ENCODE measurements around the gene SRC.

SRC gene

GRCh38 chr20:37385659-37386504, 39.9 kb downstream of the SRC start:
- no peak for TF ChIP-seq CTCF (IDR thresholded peaks at IDR 0.05; ENCODE audit: control insufficient read depth, insufficient read depth, low read depth, low read length, missing control alignments)
- no peak overlapping the region for H3K4me3 ChIP-seq (ENCODE audit: control insufficient read depth, low read depth, low read length)

GRCh38 chr20:37386505-37387251, 40.7 kb downstream of the SRC start:
- no peak for DNase-seq (ENCODE audit: low read depth)
- TF ChIP-seq CTCF (IDR thresholded peaks at IDR 0.05; ENCODE audit: control insufficient read depth, insufficient read depth, low read depth, low read length, missing control alignments), result no peak
- H3K4me3 ChIP-seq (ENCODE audit: control insufficient read depth, low read depth, low read length), result no peak overlapping the region

More at GRCh38 chr20:37385659-37386504, 39.9 kb downstream of the SRC start:
- DNase-seq (ENCODE audit: low read depth), result no peak

- TF ChIP-seq CTCF (IDR thresholded peaks at IDR 0.05; ENCODE audit: control insufficient read depth, insufficient read depth, low read depth, low read length, missing control alignments), result no peak
- H3K4me3 ChIP-seq (ENCODE audit: control insufficient read depth, low read depth, low read length), result no peak overlapping the region
- no peak for DNase-seq (ENCODE audit: low read depth)
These were observed 41.8 kb downstream of the SRC start for GRCh38 chr20:37387519-37388269.

- no peak overlapping the region for H3K4me3 ChIP-seq (ENCODE audit: control insufficient read depth, low read depth, low read length)
- no peak for DNase-seq (ENCODE audit: low read depth)
- TF ChIP-seq CTCF (IDR thresholded peaks at IDR 0.05; ENCODE audit: control insufficient read depth, insufficient read depth, low read depth, low read length, missing control alignments), result no peak
These were observed 42.9 kb downstream of the SRC start for GRCh38 chr20:37388831-37389230.

- no peak overlapping the region for H3K4me3 ChIP-seq (ENCODE audit: control insufficient read depth, low read depth, low read length)
- no peak for DNase-seq (ENCODE audit: low read depth)
- TF ChIP-seq CTCF (IDR thresholded peaks at IDR 0.05; ENCODE audit: control insufficient read depth, insufficient read depth, low read depth, low read length, missing control alignments), result no peak
These were observed 43.4 kb downstream of the SRC start for GRCh38 chr20:37389241-37389747.

GRCh38 chr20:37389844-37390275, 43.9 kb downstream of the SRC start:
- DNase-seq (ENCODE audit: low read depth), result no peak
- no peak overlapping the region for H3K4me3 ChIP-seq (ENCODE audit: control insufficient read depth, low read depth, low read length)
- no peak for TF ChIP-seq CTCF (IDR thresholded peaks at IDR 0.05; ENCODE audit: control insufficient read depth, insufficient read depth, low read depth, low read length, missing control alignments)

All from AG09309 (cell line).